GM19238 (cell line): Measurements from ENCODE around the gene FBXO36.
"Not testable (repeated sequence)": the region's sequence is repeated elsewhere in the genome, so short reads cannot be mapped to it uniquely, and the experiment has no call there.

ENCODE experiments used
- DNase-seq: peaks from one replicate; pipeline ENCODE4 v3.0.0; 2011; ENCODE audit warnings: low spot score; ENCODE audit not compliant: insufficient read length

Gene FBXO36

DNA sequence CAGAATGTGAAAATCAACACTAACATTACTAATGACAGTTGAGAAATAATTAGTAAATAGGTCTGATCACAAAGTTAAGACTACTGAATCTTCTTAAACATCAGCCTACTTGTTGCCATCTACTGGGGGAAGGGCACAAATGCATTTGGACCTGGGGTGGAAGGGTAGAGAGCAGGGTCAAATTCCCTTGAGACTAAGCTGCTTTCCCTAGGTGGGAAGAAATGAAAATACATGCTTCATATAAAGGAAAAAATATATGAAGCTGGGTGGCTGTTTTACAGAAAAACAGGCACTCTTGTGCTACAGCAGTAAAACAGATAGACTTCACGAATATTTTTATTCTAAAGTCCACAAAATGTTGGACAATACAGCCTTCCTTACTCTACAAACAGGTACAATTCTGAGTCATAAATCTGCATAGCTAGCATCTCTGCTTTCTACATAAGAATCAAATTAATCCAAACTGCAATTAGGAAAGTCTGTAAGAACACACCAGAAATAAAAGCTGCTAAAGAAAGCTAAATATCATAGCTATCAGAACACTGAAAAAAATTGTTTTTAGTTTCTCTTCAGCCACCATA, 11.4 kb upstream of the FBXO36 start:
- DNase-seq: no peak

DNA sequence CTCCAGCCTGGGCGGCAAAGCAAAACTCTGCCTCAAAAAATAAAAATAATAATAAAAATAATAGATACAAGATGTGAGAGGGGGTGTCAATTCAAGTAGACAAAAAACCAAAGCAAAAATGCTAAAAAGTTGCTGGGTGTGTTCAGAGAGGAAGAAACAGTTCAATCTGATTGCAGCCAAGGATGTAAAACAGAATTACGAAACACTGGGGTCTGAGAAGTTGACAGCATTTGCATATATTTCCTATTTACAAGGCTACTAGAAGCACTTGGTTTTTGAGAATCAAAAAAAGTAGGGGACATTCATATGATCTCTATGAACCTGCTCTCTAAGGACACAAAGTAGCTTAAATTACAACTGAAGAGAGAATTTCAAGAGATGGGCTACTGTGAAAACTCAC, 8.1 kb upstream of the FBXO36 start:
- DNase-seq: no peak

DNA sequence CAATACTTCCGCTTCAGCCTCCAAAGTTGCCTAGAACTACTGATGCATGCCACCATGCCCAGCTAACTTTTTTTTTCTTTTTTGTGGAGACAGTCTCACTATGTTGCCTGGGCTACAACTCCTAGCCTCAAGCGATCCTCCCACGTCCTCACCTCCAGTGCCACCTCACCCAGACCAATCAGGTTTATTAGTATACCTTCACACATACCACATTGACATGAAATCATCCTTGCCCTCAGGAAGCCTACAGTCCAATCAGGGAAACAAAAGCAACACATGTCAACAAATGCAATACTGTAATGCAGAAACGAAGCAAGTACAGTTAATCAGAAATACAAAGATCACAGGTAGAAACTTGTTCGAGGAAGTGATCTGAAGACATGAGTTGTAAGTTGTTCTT, 4.5 kb upstream of the FBXO36 start:
- no peak for DNase-seq

DNA sequence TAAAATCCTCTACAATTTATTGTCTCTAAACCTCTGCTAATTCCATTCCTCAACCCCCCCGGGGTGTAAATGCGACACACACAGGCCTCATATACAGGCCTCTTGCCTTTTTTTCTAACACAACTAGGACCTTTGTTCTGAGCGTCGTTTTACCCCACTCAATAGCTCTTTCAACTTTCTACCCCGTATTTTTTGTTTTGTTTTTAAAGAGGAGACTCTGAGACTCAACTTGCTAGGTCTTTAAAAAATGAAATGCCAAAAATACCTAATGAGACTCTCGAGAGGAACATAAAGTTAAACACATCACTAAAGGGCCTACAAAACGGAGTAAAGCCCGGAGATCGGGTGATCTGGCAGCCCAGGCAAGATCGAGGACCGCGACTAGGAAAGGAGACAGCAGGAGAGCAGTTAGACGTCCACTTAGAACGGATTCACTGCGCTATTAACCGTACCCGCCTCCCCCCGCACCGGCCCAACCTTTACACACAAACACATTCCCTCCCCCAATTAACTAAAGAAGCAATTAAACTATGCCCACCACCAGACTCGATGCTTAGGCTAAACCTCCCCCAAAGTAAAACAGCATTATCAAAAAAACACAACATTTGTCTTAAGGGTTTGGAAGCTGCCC, 2.2 kb upstream of the FBXO36 start:
- no peak for DNase-seq

DNA sequence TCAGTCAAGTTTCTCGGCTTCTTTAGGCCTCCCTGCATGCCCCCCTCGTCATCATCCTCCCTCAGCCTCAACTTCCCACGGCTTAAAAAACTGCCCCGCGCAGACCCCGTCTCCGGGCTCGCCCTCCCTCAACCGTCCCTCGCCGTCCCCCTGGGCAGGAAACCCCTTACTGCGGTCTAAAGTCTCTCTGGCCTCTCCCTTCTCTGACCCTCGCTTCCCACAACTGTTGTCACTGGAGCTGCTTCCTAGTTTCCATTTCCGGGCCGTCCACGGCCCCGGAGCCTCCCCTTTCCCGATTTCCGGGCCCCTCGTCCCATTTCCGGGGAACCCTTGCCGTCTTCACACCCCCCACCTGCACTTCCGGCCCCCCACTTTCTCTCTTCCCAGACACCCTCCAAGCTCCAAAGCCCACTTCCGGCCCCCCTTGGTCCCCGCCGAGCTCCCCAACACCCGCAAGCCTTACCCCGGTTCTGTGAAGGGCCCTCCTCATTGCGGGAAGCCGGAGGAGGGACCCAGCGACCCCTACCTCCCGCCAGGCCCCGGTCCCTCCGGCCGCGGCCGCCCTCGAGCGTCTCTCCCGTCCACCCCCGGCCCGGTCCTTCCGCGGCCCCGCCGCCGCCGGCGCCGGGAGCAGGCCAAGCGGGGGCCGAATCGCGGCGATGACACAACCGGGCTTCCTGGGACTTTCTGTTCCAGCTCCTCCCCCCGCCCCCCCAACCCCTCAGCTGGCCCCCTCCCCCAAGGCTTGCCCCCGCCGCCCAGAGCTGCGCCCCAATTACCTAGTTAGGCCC, 1.0 kb upstream of the FBXO36 start:
- DNase-seq: peak; percentile 31

DNA sequence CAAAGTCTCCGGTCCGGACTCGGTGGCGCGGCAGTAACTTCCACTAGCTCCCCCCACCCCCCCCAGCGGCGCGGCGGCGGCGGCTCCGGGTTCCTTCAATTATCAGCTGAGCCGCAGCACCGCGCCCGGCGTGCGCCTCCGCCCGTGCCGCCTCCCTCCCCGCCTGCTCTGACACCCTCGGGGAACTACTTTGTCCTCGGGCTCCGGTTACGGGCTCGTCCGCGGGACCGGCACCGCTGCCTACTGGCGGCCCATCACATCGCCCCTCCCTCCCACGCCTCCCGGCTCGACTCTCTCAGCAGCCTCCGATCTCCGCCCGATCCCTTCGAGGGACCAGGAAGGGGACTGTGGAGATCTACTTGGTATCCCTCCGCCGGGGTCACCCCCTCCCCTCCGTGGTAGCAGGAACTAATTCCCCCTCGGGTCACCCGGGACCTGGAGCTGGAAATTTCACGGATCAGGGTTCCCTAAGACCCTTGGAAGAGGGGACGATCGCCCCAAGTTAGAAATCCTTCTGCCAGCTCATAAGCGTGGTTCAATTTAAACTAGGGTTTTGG, 333 bp upstream of the FBXO36 start, which contains the start of gene TRIP12:
TRIP12 (minus strand) TSS at position 118 of the 557 bp plus-strand sequence. CDS start 41,930 bp downstream, outside the sequence.
- DNase-seq: peak; percentile 87

DNA sequence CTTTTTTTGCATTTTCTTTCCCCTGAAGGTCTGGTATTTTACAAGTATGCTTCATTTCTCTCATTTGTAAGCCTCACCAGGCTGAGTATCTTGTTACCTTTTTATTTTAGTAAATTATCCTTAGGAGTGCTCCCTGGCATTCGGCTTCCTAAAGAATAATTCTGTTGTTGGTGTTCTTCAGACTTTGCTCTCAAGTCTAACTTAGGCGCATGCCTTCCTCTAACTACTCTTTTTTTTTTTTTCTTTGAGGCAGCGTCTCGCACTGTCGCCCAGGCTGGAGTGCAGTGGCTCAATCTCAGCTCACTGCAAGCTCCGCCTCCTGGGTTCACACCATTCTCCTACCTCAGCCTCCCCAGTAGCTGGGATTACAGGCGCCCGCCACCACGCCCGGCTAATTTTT, 2.2 kb downstream of the FBXO36 start:
- DNase-seq: not testable (repeated sequence)

DNA sequence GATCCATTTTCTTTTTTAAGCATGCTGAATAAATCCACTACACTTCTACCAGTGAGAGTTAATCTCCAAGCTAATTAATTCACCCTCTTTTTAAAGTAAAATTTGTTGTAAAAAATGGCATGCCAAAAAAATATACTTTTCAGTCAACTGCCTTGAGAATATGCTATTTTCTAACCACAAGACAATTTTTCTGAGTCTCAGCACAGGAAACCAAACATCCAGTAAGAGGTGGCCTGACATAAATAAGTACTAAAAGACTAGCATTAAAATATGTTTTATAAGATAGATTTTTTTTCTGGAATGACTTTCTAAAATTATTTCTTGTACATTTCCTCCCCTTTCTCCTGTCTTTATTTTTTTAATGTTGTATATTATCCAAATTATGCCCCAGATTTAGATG, 2.9 kb downstream of the FBXO36 start:
- no peak for DNase-seq

DNA sequence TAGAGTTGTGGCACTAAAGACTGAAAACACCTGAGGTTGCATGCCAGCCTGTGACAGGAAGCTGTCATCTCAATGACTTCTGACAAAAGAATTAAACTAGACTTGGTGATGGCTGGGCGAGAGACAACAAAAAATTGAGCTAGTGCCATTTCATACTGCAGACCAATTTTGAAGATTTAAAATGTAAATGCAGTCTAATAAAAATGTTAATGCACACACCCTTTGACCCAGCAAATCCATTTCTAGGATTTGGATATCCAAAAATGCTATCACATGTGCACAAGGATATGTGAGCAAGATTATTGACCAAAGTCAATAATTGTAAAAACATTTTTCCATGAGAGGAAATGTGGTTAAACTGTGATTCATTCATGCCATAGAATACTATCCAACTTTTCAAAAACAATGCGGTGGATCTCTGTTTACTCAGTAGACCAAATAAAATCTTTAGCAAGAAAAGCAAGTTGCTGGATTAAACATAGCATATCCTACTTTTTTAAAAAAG, 5.6 kb downstream of the FBXO36 start:
- no peak for DNase-seq

DNA sequence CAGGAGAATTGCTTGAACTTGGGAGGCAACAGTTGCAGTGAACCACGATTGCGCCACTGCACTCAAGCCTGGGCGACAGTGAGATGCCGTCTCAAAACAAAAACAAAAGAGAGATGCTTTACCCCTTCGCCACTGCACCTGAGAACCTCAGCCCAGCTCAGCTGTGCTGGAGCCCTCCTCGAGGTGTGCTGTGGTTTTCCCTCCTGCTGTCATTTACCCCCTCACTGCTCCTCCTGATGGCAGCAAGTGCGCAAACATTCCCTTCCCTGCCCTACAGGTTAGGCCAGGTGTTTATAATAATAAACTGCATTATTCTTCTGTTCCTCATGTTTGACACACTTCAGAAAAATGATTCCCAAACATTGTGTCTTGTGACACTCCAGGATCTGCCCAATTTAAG, 8.4 kb downstream of the FBXO36 start:
- DNase-seq: no peak

DNA sequence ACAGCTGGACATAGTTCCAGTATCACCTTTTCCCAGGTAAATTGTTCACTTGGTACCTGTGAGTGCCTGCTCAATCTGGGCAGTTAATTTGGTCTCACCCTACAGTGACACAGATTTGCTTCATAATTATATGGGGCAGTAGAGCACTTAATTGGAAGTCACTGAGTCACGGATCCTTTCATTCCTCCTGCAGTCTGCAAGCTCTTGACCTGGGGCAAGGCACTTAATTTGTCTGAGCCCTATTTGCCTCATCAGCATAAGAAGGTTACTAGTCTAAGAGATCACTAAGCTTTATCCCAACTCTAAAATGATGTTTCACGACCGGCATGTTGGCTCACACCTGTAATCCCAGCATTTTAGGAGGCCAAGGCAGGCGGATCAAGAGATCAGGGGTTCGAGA, 8.9 kb downstream of the FBXO36 start:
- no peak for DNase-seq

DNA sequence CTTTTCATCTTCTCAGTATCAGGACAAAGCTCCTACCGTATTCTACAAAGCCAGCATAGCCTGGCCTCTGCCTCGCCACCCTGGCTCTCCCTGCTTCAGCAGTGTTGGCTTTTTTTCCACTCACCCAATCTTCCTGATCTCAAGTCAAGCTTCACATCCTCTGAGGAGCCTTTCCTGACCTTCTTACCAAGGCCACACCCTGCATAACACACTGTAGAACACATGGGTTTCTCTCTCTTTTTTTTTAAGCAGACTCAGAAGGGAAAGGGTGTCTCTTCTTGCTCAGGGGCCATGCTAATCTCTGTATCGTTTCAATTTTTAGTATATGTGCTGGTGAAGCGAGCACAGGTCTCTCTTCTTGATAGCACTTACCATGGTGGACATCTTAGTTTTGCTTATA, 15.2 kb downstream of the FBXO36 start:
- DNase-seq: no peak

DNA sequence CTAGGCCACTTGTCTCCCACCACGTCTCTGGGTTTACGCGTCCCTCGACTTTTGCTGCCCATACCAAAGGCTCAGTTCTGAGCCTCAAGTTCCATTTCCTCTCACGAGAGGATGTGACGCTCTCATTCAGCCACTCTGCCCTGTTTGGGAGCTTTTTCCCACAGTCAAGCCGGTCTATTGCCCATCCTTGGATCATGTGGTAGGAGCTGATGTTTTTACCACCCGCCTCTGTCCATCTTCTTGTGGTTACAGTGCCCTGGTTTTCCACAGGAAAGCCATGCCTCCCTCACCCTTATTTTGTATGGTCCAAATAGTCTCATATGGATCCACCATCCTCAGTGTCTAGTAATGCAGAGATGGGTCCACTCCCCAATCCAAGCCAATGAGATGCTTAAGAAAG, 20.4 kb downstream of the FBXO36 start:
- DNase-seq: no peak

DNA sequence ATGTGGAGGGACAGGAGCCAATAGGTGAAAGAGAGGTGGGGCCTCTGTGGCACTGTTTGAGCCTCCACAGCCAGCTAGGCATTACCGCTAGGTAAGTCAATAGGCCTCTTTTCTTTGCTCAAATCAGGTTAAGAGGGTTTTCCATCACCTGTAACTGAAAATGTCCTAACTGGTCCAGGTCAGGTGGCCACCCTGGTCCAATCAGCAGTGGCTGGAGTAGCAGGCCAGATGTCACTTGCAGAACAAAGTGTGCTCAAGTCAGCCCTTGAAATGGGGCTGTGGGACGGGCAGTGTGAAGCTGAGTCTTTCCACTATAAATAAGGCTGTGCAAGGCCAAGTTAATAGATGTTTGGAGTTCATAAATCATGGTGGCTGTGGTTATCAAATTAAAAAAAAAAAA, 20.9 kb downstream of the FBXO36 start:
- no peak for DNase-seq

DNA sequence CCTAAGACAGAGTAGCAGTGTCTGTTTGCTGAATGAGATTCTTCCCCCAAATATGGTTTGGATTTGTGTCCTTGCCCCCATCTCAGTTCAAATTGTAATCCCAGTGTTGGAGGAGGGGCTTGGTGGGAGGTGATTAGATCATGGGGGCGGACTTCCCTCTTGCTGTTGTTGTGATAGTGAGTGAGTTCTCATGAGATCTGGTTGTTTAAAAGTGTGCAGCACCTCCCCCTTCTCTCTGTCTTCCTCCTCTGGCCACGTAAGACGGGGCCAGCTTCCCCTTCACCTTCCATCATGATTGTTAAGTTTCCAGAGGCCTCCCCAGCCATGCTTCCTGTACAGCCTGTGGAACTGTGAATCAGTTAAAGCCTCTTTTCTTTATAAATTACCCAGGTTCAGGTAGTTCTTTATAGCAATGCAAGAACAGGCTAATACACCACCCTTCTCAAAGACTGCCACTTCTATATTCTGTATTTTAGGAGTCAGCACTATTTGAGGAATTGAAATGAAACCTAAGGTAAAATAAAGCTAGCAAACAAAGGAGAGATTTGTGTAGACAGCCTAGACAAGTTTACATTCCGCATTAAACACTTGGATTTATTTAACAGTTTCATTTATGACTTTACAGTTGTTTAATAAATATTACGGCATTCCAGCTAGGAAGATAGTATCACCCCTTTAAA, 21.6 kb downstream of the FBXO36 start:
- DNase-seq: no peak

DNA sequence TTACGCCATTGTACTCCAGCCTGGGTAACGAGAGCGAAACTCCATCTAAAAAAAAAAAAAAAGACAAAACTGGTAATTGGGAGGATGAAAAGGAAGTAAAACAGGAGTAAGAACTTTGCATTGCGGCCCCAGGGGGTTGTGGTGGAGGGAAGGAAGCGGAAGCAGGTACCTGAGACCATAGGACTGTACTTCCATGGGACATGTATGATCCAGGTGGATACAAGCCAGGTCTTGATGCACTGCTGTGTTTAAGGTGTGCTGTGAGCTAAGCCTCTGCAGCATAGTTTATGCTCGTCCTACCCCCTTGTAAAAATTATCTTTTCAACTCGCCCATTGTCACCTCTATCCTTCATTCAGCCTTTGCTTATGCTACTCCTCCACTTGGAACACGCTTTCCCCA, 23.7 kb downstream of the FBXO36 start:
- no peak for DNase-seq

DNA sequence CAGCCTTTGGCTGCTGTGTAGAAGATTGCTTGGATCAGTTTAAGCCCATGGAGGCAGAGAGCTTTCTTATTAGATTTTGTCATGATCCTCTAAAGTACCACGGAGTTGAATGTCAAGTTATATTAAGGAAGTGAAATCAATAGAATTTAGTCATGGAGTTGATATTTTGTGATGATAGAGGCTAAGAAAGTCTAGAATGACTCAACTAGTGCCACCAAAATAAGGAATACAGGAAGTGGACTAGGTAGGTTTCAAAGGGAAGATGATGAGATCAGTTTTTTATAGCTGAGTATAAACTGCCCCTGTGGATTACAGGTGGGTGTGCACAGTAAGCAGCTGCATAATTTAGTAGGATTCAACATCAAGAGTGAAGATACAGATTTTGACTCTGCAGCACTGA, 25.2 kb downstream of the FBXO36 start:
- DNase-seq: no peak

DNA sequence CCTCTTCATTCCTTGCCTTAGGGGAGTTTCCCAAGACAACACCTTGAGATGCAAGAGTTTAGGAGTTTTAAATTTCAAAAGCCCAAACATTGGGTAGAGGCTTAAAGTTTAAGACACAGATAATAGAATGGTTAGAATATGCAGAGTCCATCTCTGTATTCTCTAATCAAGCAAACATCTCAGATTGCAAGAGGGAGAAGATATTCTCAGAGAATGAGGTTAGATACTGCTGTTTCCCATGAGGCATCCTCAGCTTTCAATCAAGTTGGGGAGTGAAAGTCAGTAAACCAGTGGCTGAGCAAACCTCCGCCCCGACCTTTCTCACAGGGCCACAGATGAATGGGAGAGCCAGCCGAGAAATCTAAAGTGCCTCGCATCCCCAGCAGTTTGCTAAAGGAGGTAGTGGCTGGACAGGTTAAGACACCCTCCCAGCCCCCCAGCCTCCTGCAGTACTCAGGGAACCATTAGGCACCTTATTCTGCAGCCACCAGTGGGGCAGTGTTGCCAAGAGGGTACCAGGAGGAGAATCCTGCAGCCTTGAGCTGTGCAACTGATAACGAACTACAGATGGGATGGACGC, 30.0 kb downstream of the FBXO36 start:
- no peak for DNase-seq

DNA sequence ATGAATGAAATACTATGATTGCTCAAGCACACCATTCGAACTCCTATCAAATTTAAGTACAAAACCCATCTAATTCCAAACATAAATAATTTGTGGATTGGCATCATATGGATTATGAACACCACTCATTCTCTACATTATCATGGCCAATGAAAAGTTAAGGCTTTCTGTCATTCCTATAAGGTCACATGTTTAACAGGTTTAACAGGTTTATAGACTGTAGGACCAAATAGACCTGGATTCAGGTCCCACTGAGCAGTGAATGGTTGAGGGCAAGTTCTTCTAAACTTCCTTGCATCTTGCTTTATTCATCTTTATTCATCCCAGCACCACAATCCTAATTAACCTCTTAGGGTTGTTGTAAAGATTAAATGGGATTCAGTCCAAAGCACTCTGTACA, 33.4 kb downstream of the FBXO36 start:
- DNase-seq: no peak

DNA sequence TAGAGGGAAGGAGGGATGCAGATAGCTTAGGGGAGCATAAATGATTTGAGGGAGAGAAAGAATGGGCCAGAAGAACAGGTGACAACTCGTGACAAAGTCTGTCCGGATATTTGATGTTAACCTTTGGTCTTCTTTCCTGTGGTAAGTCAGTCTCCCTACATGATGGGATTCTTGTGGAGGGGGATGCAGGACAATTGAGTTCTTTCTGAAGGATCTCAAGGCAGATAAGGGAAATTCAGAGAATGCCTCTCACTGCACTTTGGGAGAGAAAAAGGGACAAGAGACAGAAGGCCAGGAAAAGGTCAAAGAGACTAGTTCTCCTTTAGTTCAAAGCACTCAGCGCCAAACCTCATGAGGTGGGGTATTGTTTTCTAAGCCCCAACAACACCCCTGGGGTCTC, 34.2 kb downstream of the FBXO36 start:
- no peak for DNase-seq

DNA sequence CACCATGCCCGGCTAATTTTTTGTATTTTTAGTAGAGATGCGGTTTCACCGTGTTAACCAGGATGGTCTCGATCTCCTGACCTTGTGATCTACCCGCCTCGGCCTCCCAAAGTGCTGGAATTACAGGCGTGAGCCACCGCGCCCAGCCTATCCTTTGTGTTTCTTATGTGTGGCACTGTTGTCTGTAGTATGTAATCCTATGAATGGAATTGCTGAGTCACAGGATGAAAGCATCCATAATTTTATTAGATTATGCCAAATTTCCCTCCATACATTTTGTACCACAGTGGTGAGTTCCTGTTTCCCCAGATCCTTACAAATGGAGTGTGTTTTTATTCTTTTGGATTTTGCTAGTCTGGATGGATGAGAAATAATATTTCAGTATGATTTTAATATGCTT, 41.3 kb downstream of the FBXO36 start:
- DNase-seq: not testable (repeated sequence)
